Loucy (cell line): ENCODE data around the gene FARS2.

Source experiments
- H2AFZ ChIP-seq: fragments of 200-600 bp; sonication (generic); 2 replicates; pipeline ENCODE4 v1.6.0; 2016; ENCODE audit warnings: antibody characterized with exemption, mild to moderate bottlenecking, low read length, moderate library complexity
- H3F3A ChIP-seq: fragments of 200-600 bp; 2 replicates; pipeline ENCODE4 v1.6.0; 2016; ENCODE audit warnings: antibody characterized with exemption, low read depth, mild to moderate bottlenecking
- H3K27me3 ChIP-seq: fragments of 200-600 bp; sonication (generic); 2 replicates; pipeline ENCODE4 v1.6.1; 2014; ENCODE audit warnings: low read length, mild to moderate bottlenecking; ENCODE audit not compliant: insufficient read depth, poor library complexity, severe bottlenecking
- H3K36me3 ChIP-seq: fragments of 200-600 bp; sonication (generic); 2 replicates; pipeline ENCODE4 v1.6.1; 2016; ENCODE audit warnings: low read length; ENCODE audit not compliant: insufficient read depth
- H3K4me1 ChIP-seq: fragments of 200-600 bp; sonication (generic); 2 replicates; pipeline ENCODE4 v1.5.1; 2014; ENCODE audit warnings: low read length, mild to moderate bottlenecking; ENCODE audit not compliant: insufficient read depth, poor library complexity, severe bottlenecking
- H3K4me2 ChIP-seq: fragments of 200-600 bp; sonication (generic); 2 replicates; pipeline ENCODE4 v1.6.0; 2014; ENCODE audit warnings: antibody characterized with exemption, low read length, low read depth, mild to moderate bottlenecking; ENCODE audit not compliant: poor library complexity, severe bottlenecking
- H3K4me3 ChIP-seq: fragments of 200-600 bp; sonication (generic); 2 replicates; pipeline ENCODE4 v1.5.1; 2014; ENCODE audit warnings: low read length, mild to moderate bottlenecking, mixed read lengths; ENCODE audit not compliant: poor library complexity, severe bottlenecking
- H3K79me2 ChIP-seq: fragments of 200-600 bp; sonication (generic); 2 replicates; pipeline ENCODE4 v1.6.1; 2014; ENCODE audit warnings: low read length; ENCODE audit not compliant: insufficient read depth
- H3K9ac ChIP-seq: fragments of 200-600 bp; sonication (generic); 2 replicates; pipeline ENCODE4 v1.6.0; 2014; ENCODE audit warnings: mild to moderate bottlenecking, low read depth, low read length, moderate library complexity; ENCODE audit not compliant: poor library complexity, severe bottlenecking
- H3K9me2 ChIP-seq: fragments of 200-600 bp; sonication (generic); replicated peaks from 2 replicates; pipeline ENCODE4 v1.6.1; 2016; ENCODE audit warnings: low read depth, low read length, mixed read lengths
- H3K9me3 ChIP-seq: fragments of 200-600 bp; sonication (generic); 2 replicates; pipeline ENCODE4 v1.6.1; 2014; ENCODE audit warnings: mild to moderate bottlenecking, antibody characterized with exemption, low read length, low read depth; ENCODE audit not compliant: insufficient read depth
- H4K20me1 ChIP-seq: fragments of 200-600 bp; sonication (generic); 2 replicates; pipeline ENCODE4 v1.6.0; 2014; ENCODE audit warnings: antibody characterized with exemption, low read length, mild to moderate bottlenecking; ENCODE audit not compliant: insufficient read depth, poor library complexity, severe bottlenecking
- CTCF ChIP-seq: fragments of 200-600 bp; sonication (generic); conservative IDR thresholded peaks from 2 replicates; pipeline ENCODE4 v1.5.1; 2014; ENCODE audit warnings: mild to moderate bottlenecking, antibody characterized with exemption, low read length
- EZH2phosphoT487 ChIP-seq: fragments of 200-600 bp; IDR thresholded peaks from 2 replicates; pipeline ENCODE4 v1.6.1; 2018; ENCODE audit warnings: antibody characterized with exemption, mild to moderate bottlenecking, moderate library complexity, borderline replicate concordance

The FARS2 gene

GRCh38 chr6:5353971-5354370 lies 92.7 kb downstream of the FARS2 start:
- no peaks in the 10 kb centered on the region for H3K9me2 ChIP-seq
- H3K36me3 ChIP-seq = no peaks in the 10 kb centered on the region
- H3K79me2 ChIP-seq = 0 out of 2 replicates have a peak, but pooled peaks cover 4% of the 10 kb centered on the region
- no peak overlapping the region for H3K4me2 ChIP-seq
- H3K4me3 ChIP-seq = no peak overlapping the region
- no peaks in the 10 kb centered on the region for H3F3A ChIP-seq
- no peak overlapping the region for H2AFZ ChIP-seq
- no peaks in the 10 kb centered on the region for H3K4me1 ChIP-seq
- no peaks in the 10 kb centered on the region for H4K20me1 ChIP-seq
- no peaks in the 10 kb centered on the region for H3K9me3 ChIP-seq
- no peak for TF ChIP-seq EZH2phosphoT487
- TF ChIP-seq CTCF = no peak
- no peaks in the 10 kb centered on the region for H3K27me3 ChIP-seq
- no peak overlapping the region for H3K9ac ChIP-seq

- no peaks in the 10 kb centered on the region for H3K4me1 ChIP-seq
- TF ChIP-seq EZH2phosphoT487 (no peak), CTCF (no peak)
- H3K27me3 ChIP-seq = no peaks in the 10 kb centered on the region
- H3K9ac ChIP-seq = no peak overlapping the region
- no peaks in the 10 kb centered on the region for H3K9me2 ChIP-seq
- no peak overlapping the region for H3K4me3 ChIP-seq
- no peaks in the 10 kb centered on the region for H4K20me1 ChIP-seq
- H3K9me3 ChIP-seq = no peaks in the 10 kb centered on the region
- H3K36me3 ChIP-seq = no peaks in the 10 kb centered on the region
- H3F3A ChIP-seq = no peaks in the 10 kb centered on the region
- H3K79me2 ChIP-seq = 0 out of 2 replicates have a peak, but pooled peaks cover 6% of the 10 kb centered on the region
- H2AFZ ChIP-seq = no peak overlapping the region
- H3K4me2 ChIP-seq = no peak overlapping the region
These were observed 96.2 kb downstream of the FARS2 start for GRCh38 chr6:5357486-5357885.

- Histone ChIP-seq H3K9me3 (no peaks in the 10 kb centered on the region), H3K4me3 (no peak overlapping the region), H3K79me2 (0 out of 2 replicates have a peak, but pooled peaks cover 6% of the 10 kb centered on the region), H3K4me2 (no peak overlapping the region), H3K4me1 (no peaks in the 10 kb centered on the region), H2AFZ (no peak overlapping the region), H3F3A (no peaks in the 10 kb centered on the region), H4K20me1 (no peaks in the 10 kb centered on the region), H3K27me3 (no peaks in the 10 kb centered on the region), H3K36me3 (no peaks in the 10 kb centered on the region), H3K9ac (no peak overlapping the region), H3K9me2 (no peaks in the 10 kb centered on the region)
- TF ChIP-seq EZH2phosphoT487 (no peak), CTCF (no peak)
These were observed 98.1 kb downstream of the FARS2 start for GRCh38 chr6:5359417-5359816.
